Stimulated activated CD8-positive, alpha-beta memory T cell treated with anti-CD3 and anti-CD28 coated beads, Interleukin-2, amount 100 ng/mL, for 48 hours (primary cell): ENCODE data around the gene C1orf210.
A peak's percentile ranks its signal among the peaks of the same experiment; 100 is the strongest.

Experiments
- DNase-seq, 2 donors: peaks; one replicate each; pipeline ENCODE4 v3.0.0-alpha.2; 2020; ENCODE audit warnings: low read depth in 2 of 2

C1orf210 gene

DNA sequence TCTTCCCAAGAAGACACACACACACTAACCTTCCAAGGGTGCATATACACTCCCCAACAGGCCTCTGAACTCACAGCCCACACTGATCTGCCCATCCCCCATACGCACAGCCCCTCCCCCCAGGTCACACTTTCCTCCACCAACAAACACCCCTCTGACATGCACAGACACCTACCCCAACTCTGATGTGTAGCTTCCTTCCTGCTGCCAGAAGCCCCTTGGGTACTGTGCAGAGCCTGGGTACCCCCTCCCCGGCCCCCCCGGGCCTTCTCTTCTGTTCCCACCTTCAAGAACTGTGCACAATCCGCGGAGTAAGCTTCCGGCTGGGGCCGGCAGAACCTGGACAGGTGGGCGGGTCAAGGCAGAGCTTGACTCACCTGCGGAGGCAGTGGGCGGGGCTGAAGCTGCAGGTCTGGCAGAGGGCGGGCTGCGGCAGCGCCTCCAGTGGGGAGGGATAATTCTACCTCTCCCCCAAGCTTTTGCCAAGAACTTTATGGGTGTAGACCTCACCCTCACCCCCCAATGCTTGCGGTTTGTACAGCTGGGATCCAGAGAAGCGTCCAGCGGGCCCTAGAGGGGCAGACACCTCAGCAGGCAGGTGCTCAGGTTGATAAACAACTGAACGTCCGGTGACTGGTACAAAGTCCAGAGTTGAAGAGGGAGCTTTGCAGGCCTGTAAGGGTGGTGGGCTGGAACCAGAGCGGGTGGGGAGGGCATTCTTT, at the start of gene C1orf210:
Gene C1orf210 (minus strand): TSS at position 313 of the 722 bp plus-strand sequence. CDS start 2,311 bp downstream, outside the sequence.
- DNase-seq, result no peak

- no peak for DNase-seq
Measured at GRCh38 chr1:43334453-43335205, 49.2 kb upstream of the C1orf210 start.

GRCh38 chr1:43331688-43332087, 46.3 kb upstream of the C1orf210 start:
- DNase-seq, result no peak

- peak; percentile 44 to 67 for DNase-seq
Measured at GRCh38 chr1:43329995-43330751, 44.8 kb upstream of the C1orf210 start.

- DNase-seq, result no peak
Measured at GRCh38 chr1:43327549-43328292, 42.3 kb upstream of the C1orf210 start.

GRCh38 chr1:43325381-43325780, 40.0 kb upstream of the C1orf210 start:
- DNase-seq, result no peak

DNA sequence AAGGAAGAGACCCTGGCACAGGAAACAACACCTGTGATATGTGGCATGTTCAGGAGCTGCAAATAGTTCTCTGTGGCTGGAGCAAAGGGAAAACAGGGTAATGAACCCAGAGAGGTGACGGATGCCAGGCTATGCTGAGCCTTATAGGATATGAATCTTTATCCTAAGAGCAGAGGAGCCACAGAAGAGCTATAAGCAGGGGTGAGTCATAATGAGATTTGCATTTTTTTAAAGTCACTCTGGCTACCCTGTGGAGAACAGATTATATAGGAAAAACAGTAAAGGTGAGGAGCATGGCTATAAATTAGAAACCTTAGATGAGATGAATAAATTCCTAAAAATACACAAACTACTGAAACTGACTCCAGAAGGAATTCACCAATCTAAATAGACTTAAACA, 39.4 kb upstream of the C1orf210 start:
- no peak for DNase-seq

DNA sequence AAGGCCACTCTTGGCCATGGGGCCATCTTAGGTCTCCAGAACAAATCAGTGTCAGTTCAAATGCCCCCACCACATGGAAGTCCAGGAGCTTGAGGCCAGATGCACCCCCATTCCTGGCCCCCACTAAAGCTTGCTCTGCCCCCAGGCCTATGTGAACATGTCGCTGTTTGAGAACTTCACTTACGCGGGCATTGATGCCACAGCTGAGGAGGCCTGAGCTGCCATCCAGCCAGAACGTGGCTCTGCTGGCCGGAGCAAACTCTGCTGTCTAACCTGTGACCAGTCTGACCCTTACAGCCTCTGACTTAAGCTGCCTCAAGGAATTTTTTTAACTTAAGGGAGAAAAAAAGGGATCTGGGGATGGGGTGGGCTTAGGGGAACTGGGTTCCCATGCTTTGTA, 37.1 kb upstream of the C1orf210 start:
- DNase-seq, result no peak

- DNase-seq, result no peak
Measured at GRCh38 chr1:43321331-43321891, 36.0 kb upstream of the C1orf210 start.

GRCh38 chr1:43319766-43320165, 34.4 kb upstream of the C1orf210 start:
- no peak for DNase-seq

GRCh38 chr1:43319288-43319687, 33.9 kb upstream of the C1orf210 start:
- no peak for DNase-seq

DNA sequence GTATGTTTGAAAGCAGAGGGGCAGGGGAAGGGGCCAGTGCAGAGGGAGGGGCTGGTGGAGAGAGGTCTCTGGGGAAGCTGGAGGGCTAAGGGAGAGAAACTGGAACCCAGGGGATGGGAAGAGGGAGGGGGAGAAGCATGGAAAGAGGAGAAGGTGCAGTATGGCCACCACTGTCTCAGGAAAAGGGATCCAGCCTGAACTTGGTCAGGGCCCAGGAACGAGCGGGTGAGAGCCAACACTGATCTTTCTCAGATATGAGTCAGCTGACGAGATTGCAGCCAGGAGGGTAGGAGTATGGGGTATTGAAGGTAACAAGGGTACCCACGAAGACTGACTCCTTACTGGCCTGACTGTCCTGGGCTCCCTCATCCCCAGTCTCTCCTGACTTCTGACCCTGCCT, 33.5 kb upstream of the C1orf210 start:
- no peak for DNase-seq

GRCh38 chr1:43317817-43318471, 32.6 kb upstream of the C1orf210 start:
- DNase-seq, result no peak

DNA sequence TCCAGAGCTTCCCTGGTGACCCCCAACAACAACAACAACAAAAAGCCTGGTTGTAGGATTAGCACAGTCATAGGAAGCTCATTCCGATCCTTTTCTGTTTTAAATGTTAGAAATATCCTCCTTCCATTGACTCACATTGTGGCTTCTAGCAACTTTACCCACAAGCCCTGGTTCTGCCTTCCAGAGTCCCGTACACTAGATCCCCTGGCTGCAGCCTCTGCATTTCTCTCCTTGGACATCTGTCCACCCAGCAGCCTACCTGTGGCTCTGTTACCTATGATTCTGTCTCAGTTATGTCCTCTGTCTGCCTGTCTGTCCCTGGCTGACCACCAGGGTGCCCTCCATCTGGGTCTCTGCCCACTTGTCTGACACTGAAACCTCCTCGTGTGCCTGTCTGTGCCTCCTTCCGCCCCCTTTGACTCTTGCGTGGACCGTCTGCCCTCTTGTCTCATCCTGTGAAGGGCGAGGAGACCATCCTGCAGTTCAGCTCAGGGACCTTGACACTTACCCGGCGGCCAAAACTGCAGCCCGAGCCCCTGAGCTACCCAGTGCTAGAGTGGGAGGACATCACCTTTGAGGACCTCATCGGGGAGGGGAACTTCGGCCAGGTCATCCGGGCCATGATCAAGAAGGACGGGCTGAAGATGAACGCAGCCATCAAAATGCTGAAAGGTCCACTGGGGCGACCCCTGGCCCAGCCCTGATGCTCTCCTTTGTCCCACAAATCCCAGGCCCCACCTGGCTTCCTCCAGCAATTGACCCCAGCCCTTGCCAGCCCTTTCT, 31.5 kb upstream of the C1orf210 start:
- no peak for DNase-seq

- DNase-seq, result no peak
Measured at GRCh38 chr1:43315963-43316737, 30.8 kb upstream of the C1orf210 start.

- no peak for DNase-seq
Measured at GRCh38 chr1:43315481-43315880, 30.1 kb upstream of the C1orf210 start.

DNA sequence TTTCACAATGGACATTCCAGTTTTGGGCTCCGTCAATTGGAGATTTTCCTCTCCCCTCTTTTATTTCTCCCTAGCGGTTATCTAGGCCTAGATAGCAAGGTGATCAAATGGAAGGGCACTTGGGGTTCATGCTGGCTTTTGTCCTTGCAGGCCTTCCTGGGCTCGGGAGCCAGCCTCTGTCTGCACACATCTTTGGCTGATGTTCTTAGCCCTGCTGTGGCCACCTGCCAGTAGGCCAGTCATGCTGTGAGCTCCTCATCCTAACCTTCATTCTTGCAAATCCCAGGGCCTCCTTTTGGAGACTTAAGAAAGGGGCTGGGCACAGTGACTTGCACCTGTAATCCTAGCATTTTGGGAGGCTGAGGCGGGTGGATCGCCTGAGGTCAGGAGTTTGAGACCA, 28.9 kb upstream of the C1orf210 start:
- DNase-seq, result no peak

DNA sequence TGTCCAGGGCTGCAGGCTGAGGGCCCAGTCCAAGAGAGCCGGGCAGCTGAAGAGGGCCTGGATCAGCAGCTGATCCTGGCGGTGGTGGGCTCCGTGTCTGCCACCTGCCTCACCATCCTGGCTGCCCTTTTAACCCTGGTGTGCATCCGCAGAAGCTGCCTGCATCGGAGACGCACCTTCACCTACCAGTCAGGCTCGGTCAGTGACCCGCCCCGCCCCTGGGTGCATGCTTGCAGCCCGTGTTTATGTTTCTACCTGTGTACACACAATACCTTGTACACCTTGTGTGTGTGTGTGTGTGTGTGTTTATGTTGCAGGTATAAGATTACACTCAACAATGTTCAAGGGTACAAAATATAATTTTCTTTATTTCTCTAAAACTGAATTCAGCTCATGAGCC, 28.4 kb upstream of the C1orf210 start:
- DNase-seq, result no peak
